Fibroblast of lung (primary cell): ENCODE results near the gene CNTFR.

ENCODE experiments used
- EZH2 ChIP-seq: IDR thresholded peaks from 2 replicates; pipeline ENCODE4 v1.5.1; 2012; ENCODE audit warnings: low read length, control low read depth, mild to moderate bottlenecking; ENCODE audit errors: missing control alignments
- TF ChIP-seq, protein P1 (sequence below), 2 donors: IDR thresholded peaks in 1 of 2; conservative IDR thresholded peaks in 1 of 2; 1 replicate in 1 of 2; 2 replicates in 1 of 2; pipeline ENCODE4 v1.5.1; 2011 to 2012; ENCODE audit warnings: low read length in 2 of 2, control low read depth in 1 of 2, inconsistent platforms in 1 of 2, low read depth in 1 of 2, mild to moderate bottlenecking in 1 of 2

- TF ChIP-seq EZH2 = peak; percentile 85
- TF ChIP-seq, protein P1, sequence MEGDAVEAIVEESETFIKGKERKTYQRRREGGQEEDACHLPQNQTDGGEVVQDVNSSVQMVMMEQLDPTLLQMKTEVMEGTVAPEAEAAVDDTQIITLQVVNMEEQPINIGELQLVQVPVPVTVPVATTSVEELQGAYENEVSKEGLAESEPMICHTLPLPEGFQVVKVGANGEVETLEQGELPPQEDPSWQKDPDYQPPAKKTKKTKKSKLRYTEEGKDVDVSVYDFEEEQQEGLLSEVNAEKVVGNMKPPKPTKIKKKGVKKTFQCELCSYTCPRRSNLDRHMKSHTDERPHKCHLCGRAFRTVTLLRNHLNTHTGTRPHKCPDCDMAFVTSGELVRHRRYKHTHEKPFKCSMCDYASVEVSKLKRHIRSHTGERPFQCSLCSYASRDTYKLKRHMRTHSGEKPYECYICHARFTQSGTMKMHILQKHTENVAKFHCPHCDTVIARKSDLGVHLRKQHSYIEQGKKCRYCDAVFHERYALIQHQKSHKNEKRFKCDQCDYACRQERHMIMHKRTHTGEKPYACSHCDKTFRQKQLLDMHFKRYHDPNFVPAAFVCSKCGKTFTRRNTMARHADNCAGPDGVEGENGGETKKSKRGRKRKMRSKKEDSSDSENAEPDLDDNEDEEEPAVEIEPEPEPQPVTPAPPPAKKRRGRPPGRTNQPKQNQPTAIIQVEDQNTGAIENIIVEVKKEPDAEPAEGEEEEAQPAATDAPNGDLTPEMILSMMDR (conservative IDR thresholded peaks at IDR 0.05 in 1 of 2, IDR thresholded peaks at IDR 0.05 in 1 of 2; ENCODE audit: low read depth in 1 of 2, low read length in 2 of 2) = no peak
These were observed 11.9 kb downstream of the CNTFR start for GRCh38 chr9:34577400-34578240.
